Choroid plexus epithelial cell (primary cell): Measurements from ENCODE around the gene SLC4A5.
A peak's percentile ranks its signal among the peaks of the same experiment; 100 is the strongest.

Experiments used
- DNase-seq: peaks from one replicate; pipeline ENCODE4 v3.0.0-alpha.2; 2010; ENCODE audit warnings: low read depth
- H3K4me3 ChIP-seq: 2 replicates; pipeline ENCODE4 v1.5.1; 2011; ENCODE audit warnings: low read depth, mild to moderate bottlenecking, control low read depth, low read length, moderate library complexity
- TF ChIP-seq, protein P1 (sequence below): conservative IDR thresholded peaks from 2 replicates; pipeline ENCODE4 v1.5.1; 2011; ENCODE audit warnings: low read depth, mild to moderate bottlenecking, control low read depth, inconsistent platforms, low read length, moderate library complexity

The SLC4A5 gene

GRCh38 chr2:74316627-74317295 lies 26.5 kb downstream of the SLC4A5 start:
- TF ChIP-seq, protein P1, sequence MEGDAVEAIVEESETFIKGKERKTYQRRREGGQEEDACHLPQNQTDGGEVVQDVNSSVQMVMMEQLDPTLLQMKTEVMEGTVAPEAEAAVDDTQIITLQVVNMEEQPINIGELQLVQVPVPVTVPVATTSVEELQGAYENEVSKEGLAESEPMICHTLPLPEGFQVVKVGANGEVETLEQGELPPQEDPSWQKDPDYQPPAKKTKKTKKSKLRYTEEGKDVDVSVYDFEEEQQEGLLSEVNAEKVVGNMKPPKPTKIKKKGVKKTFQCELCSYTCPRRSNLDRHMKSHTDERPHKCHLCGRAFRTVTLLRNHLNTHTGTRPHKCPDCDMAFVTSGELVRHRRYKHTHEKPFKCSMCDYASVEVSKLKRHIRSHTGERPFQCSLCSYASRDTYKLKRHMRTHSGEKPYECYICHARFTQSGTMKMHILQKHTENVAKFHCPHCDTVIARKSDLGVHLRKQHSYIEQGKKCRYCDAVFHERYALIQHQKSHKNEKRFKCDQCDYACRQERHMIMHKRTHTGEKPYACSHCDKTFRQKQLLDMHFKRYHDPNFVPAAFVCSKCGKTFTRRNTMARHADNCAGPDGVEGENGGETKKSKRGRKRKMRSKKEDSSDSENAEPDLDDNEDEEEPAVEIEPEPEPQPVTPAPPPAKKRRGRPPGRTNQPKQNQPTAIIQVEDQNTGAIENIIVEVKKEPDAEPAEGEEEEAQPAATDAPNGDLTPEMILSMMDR = no peak
- no peak for DNase-seq
- no peak overlapping the region for H3K4me3 ChIP-seq

- DNase-seq = no peak
- TF ChIP-seq, protein P1 = no peak
- no peak overlapping the region for H3K4me3 ChIP-seq
Measured at GRCh38 chr2:74314107-74314506, 29.1 kb downstream of the SLC4A5 start.

- no peak overlapping the region for H3K4me3 ChIP-seq
- no peak for DNase-seq
- TF ChIP-seq, protein P1 = no peak
Measured at GRCh38 chr2:74313497-74313896, 29.7 kb downstream of the SLC4A5 start.

GRCh38 chr2:74312913-74313312 lies 30.3 kb downstream of the SLC4A5 start:
- DNase-seq = no peak
- TF ChIP-seq, protein P1 = no peak
- no peak overlapping the region for H3K4me3 ChIP-seq

GRCh38 chr2:74307720-74308119 lies 35.5 kb downstream of the SLC4A5 start:
- no peak for DNase-seq
- H3K4me3 ChIP-seq = no peak overlapping the region
- TF ChIP-seq, protein P1 = no peak

GRCh38 chr2:74304332-74305148 lies 38.7 kb downstream of the SLC4A5 start:
- no peak overlapping the region for H3K4me3 ChIP-seq
- TF ChIP-seq, protein P1 = no peak
- peak; percentile 19 for DNase-seq
